Motor neuron (in vitro differentiated cells): ENCODE data around the gene MTA3. TPM values are rescaled to one million over a fixed set of nuclear protein-coding genes. Genes with fewer than 3 reads are reported as not detected.
"Not testable (repeated sequence)": the region's sequence is repeated elsewhere in the genome, so short reads cannot be mapped to it uniquely, and the experiment has no call there.

Source experiments
- ATAC-seq, 8 experiments: fragments of 200-7000 bp; cut with Tn5 transposase; replicated peaks in 6 of 8; 2 replicates each; pipeline ENCODE4 v1.8.0; 2021; ENCODE audit warnings: mild to moderate bottlenecking in 8 of 8, moderate library complexity in 8 of 8
- H3K27ac ChIP-seq, 2 donors: fragments of 250-450 bp; sonication (Bioruptor Pico); 2 replicates each; pipeline ENCODE4 v1.9.0; 2021; ENCODE audit warnings: antibody characterized with exemption in 2 of 2, mild to moderate bottlenecking in 2 of 2, moderate library complexity in 1 of 2
- H3K4me1 ChIP-seq, 2 donors: fragments of 250-450 bp; sonication (Bioruptor Pico); replicated peaks in 1 of 2; 2 replicates each; pipeline ENCODE4 v1.6.1; 2021; ENCODE audit warnings: antibody characterized with exemption in 2 of 2, mild to moderate bottlenecking in 2 of 2, moderate library complexity in 1 of 2
- H3K4me3 ChIP-seq, 5 donors: fragments of 250-450 bp; sonication (Bioruptor Pico); 2 replicates each; pipeline ENCODE4 v1.9.0; 2021; ENCODE audit warnings: antibody characterized with exemption in 5 of 5, mild to moderate bottlenecking in 5 of 5, moderate library complexity in 4 of 5
- WGBS, 10 experiments: fragments of 450-650 bp; shearing (Covaris generic); methylation state at CpG; one replicate each; pipeline ENCODE4 v1.0.0; 2022; 5-methylcytosine and 5-hydroxymethylcytosine counted together
- in situ Hi-C, 9 experiments: fragments of 400-800 bp; cut with MboI; loops; one replicate each; pipeline ENCODE4 v1.15.0; 2021; ENCODE audit warnings: low sequenced_read_pairs in 9 of 9, low pct_unique_long_range_greater_than_20kb in 2 of 9; ENCODE audit not compliant: unreplicated experiment in 9 of 9
- total RNA-seq, 8 experiments: library from RNA; unstranded; fragments of 300-600 nt; gene quantifications; 2 replicates each; pipeline versions ENCODE4 v1.2.3 to v1.2.4, GENCODE V29; 2022

Gene MTA3
- total RNA-seq, 8 experiments from 2014 or later, result 23.1 to 85.9 (median 34.6) TPM

GRCh38 chr2:42569883-42570282 lies 1.5 kb downstream of the MTA3 start:
- Histone ChIP-seq H3K27ac (no peak overlapping the region), H3K4me3 (peak overlapping the region; percentile 60 to 99 (median 98)), H3K4me1 (peaks cover 11 to 18% of the 10 kb centered on the region in 2 donors)
- WGBS, 10 experiments, result 7 to 60% (median 20%) methylated on average over 2 to 4 of the region's 4 CpGs
- in situ Hi-C loops, result no loop called here
- peak in 1 of 8 experiments; percentile 26 for ATAC-seq

- peaks cover 7 to 15% of the 10 kb centered on the region in 2 donors for H3K4me1 ChIP-seq
- 60 to 100% (median 96%) methylated on average over 1 to 9 of the region's 10 CpGs; no CpG with 5 or more reads in 1 of the 10 experiments for WGBS, 10 experiments
- no peak for ATAC-seq
- no peak overlapping the region for H3K27ac ChIP-seq
- in situ Hi-C loops, result no loop called here
- H3K4me3 ChIP-seq, result no peak overlapping the region
Measured at GRCh38 chr2:42572297-42573081, 4.1 kb downstream of the MTA3 start.

GRCh38 chr2:42573256-42573655 lies 4.8 kb downstream of the MTA3 start:
- no peak for ATAC-seq
- Histone ChIP-seq H3K4me3 (no peak overlapping the region), H3K27ac (no peak overlapping the region), H3K4me1 (peaks cover 0 to 9% of the 10 kb centered on the region in 2 donors)
- WGBS, 10 experiments, result 93 to 100% (median 100%) methylated on average over 1 to 2 of the region's 2 CpGs; no CpG with 5 or more reads in 6 of the 10 experiments
- in situ Hi-C loops, result no loop called here

- ATAC-seq, result no peak
- H3K27ac ChIP-seq, result no peak overlapping the region
- H3K4me3 ChIP-seq, result no peak overlapping the region
- no peaks in the 10 kb centered on the region for H3K4me1 ChIP-seq
- in situ Hi-C loops, result no loop called here
- WGBS, 10 experiments, result 71 to 100% (median 93%) methylated on average over 1 to 3 of the region's 3 CpGs; no CpG with 5 or more reads in 3 of the 10 experiments
Measured at GRCh38 chr2:42575458-42576064, 7.1 kb downstream of the MTA3 start.

GRCh38 chr2:42578621-42579020 lies 10.2 kb downstream of the MTA3 start:
- no peaks in the 10 kb centered on the region for H3K4me1 ChIP-seq
- no peak for ATAC-seq
- H3K27ac ChIP-seq, result no peak overlapping the region
- WGBS, 10 experiments, result 67 to 93% (median 87%) methylated on average over 2 of the region's 2 CpGs; no CpG with 5 or more reads in 4 of the 10 experiments
- no peak overlapping the region for H3K4me3 ChIP-seq
- in situ Hi-C loops, result no loop called here

- WGBS, 10 experiments, result 76 to 100% (median 96%) methylated on average over 1 to 5 of the region's 6 CpGs; no CpG with 5 or more reads in 2 of the 10 experiments
- H3K4me3 ChIP-seq, result no peak overlapping the region
- no peaks in the 10 kb centered on the region for H3K4me1 ChIP-seq
- H3K27ac ChIP-seq, result no peak overlapping the region
- no peak for ATAC-seq
- in situ Hi-C loops, result no loop called here
Measured at GRCh38 chr2:42581257-42581656, 12.8 kb downstream of the MTA3 start.

GRCh38 chr2:42584628-42585027 lies 16.2 kb downstream of the MTA3 start:
- ATAC-seq, H3K4me1 ChIP-seq, H3K4me3 ChIP-seq, H3K27ac ChIP-seq, in situ Hi-C loops: not testable (repeated sequence)
- 95 to 100% (median 100%) methylated on average over 1 to 3 of the region's 3 CpGs; no CpG with 5 or more reads in 4 of the 10 experiments for WGBS, 10 experiments

- Histone ChIP-seq H3K27ac (no peak overlapping the region), H3K4me3 (no peak overlapping the region), H3K4me1 (no peaks in the 10 kb centered on the region)
- WGBS, 10 experiments, result 71 to 100% (median 82%) methylated on average over 1 to 4 of the region's 4 CpGs; no CpG with 5 or more reads in 5 of the 10 experiments
- ATAC-seq, result no peak
- in situ Hi-C loops, result no loop called here
Measured at GRCh38 chr2:42585779-42586178, 17.3 kb downstream of the MTA3 start.

- no peaks in the 10 kb centered on the region for H3K4me1 ChIP-seq
- ATAC-seq, result peak in 3 of 8 experiments; percentile 58 to 72 (median 68)
- 28 to 100% (median 95%) methylated on average over 1 to 4 of the region's 4 CpGs for WGBS, 10 experiments
- in situ Hi-C loops, result no loop called here
- H3K27ac ChIP-seq, result no peak overlapping the region
- no peak overlapping the region for H3K4me3 ChIP-seq
Measured at GRCh38 chr2:42587526-42588117, 19.2 kb downstream of the MTA3 start.

GRCh38 chr2:42588121-42588520 lies 19.7 kb downstream of the MTA3 start:
- Histone ChIP-seq H3K27ac (no peak overlapping the region), H3K4me1 (no peaks in the 10 kb centered on the region), H3K4me3 (no peak overlapping the region)
- in situ Hi-C loops, result no loop called here
- peak in 1 of 8 experiments; percentile 59 for ATAC-seq
- WGBS, 10 experiments, result 80 to 100% (median 100%) methylated on average over 1 of the region's 1 CpG; no CpG with 5 or more reads in 3 of the 10 experiments

- WGBS, 10 experiments, result 71 to 100% (median 90%) methylated on average over 1 to 2 of the region's 2 CpGs; no CpG with 5 or more reads in 4 of the 10 experiments
- no peak overlapping the region for H3K27ac ChIP-seq
- ATAC-seq, result no peak
Measured at GRCh38 chr2:42590176-42590575, 21.7 kb downstream of the MTA3 start.

GRCh38 chr2:42593282-42593681 lies 24.9 kb downstream of the MTA3 start:
- ATAC-seq, result no peak
- in situ Hi-C loops, result no loop called here
- no peaks in the 10 kb centered on the region for H3K4me1 ChIP-seq
- no peak overlapping the region for H3K4me3 ChIP-seq
- no peak overlapping the region for H3K27ac ChIP-seq
- WGBS, 10 experiments, result 80 to 100% (median 91%) methylated on average over 1 to 5 of the region's 5 CpGs; no CpG with 5 or more reads in 2 of the 10 experiments

More at GRCh38 chr2:42590176-42590575, 21.7 kb downstream of the MTA3 start:
- in situ Hi-C loops, result no loop called here
- Histone ChIP-seq H3K4me1 (no peaks in the 10 kb centered on the region), H3K4me3 (no peak overlapping the region)

GRCh38 chr2:42598656-42599055 lies 30.2 kb downstream of the MTA3 start:
- no peak for ATAC-seq
- no peaks in the 10 kb centered on the region for H3K4me1 ChIP-seq
- no peak overlapping the region for H3K4me3 ChIP-seq
- in situ Hi-C loops, result no loop called here
- no peak overlapping the region for H3K27ac ChIP-seq
- 83 to 100% (median 100%) methylated on average over 1 to 2 of the region's 2 CpGs for WGBS, 10 experiments
